Fibroblast of gingiva (primary cell): ENCODE data around the gene PIBF1.
A peak's percentile ranks its signal among the peaks of the same experiment; 100 is the strongest.

Experiments
- DNase-seq: peaks from one replicate; pipeline ENCODE4 v3.0.0-alpha.2; 2011; ENCODE audit warnings: low read depth

The PIBF1 gene

GRCh38 chr13:73060251-73061160, 278.6 kb downstream of the PIBF1 start:
- peak; percentile 56 for DNase-seq

DNA sequence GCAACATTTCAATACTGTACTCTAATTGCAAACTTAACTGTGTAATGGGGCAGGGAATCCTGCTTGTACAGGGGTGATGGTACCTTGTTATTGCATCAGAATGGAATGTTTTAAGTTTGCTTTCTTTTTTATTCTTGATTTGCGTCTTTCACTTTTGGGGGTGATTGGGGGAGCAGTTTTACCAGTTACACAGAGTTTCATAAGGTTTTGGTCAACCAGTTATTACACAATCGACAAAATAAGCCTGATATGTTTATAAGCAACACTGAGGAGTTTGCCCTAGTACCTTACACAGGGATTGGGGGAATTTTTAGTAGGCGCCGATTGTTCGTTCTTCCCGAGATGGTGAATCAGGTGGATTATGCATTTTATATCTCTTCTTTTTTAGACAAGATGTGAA, 279.5 kb downstream of the PIBF1 start:
- no peak for DNase-seq

DNA sequence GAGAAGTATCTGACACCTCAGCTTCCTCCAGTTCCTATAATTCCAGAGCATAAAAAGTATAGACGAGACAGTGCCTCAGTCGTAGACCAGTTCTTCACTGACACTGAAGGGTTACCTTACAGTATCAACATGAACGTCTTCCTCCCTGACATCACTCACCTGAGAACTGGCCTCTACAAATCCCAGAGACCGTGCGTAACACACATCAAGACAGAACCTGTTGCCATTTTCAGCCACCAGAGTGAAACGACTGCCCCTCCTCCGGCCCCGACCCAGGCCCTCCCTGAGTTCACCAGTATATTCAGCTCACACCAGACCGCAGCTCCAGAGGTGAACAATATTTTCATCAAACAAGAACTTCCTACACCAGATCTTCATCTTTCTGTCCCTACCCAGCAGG, 279.9 kb downstream of the PIBF1 start:
- DNase-seq: no peak

GRCh38 chr13:73062468-73062867, 280.5 kb downstream of the PIBF1 start:
- DNase-seq: no peak

DNA sequence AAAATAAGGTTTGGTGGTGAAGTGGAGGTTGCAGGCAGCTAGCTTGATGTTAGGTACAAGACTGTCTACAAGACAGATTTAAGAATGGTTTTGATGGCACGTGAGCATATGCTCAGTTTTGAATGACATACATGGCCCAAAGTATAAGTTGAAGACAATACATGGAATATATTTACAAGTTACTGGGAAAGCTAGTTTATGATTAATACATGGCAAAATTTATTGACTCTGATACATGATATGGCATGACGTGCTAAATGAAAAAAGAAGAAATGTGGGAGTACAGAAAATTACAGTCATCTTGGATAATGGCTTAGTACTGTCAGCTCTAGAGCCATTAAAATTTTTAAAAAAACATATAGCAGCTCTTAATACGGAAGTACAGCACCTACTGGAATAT, 281.2 kb downstream of the PIBF1 start:
- DNase-seq: no peak

DNA sequence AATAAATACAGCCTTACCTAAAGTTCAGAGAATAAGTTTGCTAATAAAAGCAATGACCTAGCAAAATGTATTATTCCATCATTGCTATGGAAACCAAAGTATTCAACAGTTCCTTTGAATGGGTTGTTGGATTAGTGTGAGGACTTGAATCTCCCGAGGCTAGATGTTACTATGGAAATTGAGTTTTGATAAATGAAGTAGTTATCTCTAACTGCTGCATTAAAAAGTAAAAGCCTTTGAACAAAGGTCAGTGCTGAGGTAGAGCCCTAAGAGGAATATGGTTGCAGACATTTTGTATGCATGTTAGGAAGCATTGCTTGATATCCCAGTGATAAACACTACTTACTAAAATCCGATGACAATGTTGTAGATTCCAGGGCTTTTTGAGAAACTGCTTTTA, 283.1 kb downstream of the PIBF1 start:
- DNase-seq: no peak

- no peak for DNase-seq
These were observed 283.9 kb downstream of the PIBF1 start for GRCh38 chr13:73065665-73066340.
